Dedifferentiated amniotic fluid mesenchymal stem cell (primary cell): ENCODE results near the gene PML.

Experiments used
- DNase-seq: peaks from one replicate; pipeline ENCODE4 v3.0.0-alpha.2; 2016; ENCODE audit errors: extremely low spot score

PML gene

GRCh38 chr15:73985101-73985873 lies 9.2 kb upstream of the PML start:
- DNase-seq: no peak

GRCh38 chr15:73986055-73986775 lies 8.3 kb upstream of the PML start:
- no peak for DNase-seq

GRCh38 chr15:73986776-73987056 lies 7.8 kb upstream of the PML start:
- DNase-seq: no peak

GRCh38 chr15:73987250-73987649 lies 7.3 kb upstream of the PML start:
- DNase-seq: no peak

- no peak for DNase-seq
Observed at GRCh38 chr15:73987681-73988444, 6.7 kb upstream of the PML start.

- no peak for DNase-seq
Observed at GRCh38 chr15:73988445-73988969, 6.0 kb upstream of the PML start.

- peak; percentile 71 for DNase-seq
Observed at GRCh38 chr15:73989001-73989798, 5.3 kb upstream of the PML start.

GRCh38 chr15:73990250-73991005 lies 4.1 kb upstream of the PML start:
- no peak for DNase-seq

GRCh38 chr15:73991260-73991659 lies 3.3 kb upstream of the PML start:
- DNase-seq: no peak

- peak; percentile 82 for DNase-seq
Observed at GRCh38 chr15:73991726-73992593, 2.6 kb upstream of the PML start, which contains the start of gene STOML1. STOML1 (minus strand) TSS chr15:73992295; CDS start chr15:73992223, 72 bp downstream.

GRCh38 chr15:73992594-73992898 lies 2.0 kb upstream of the PML start:
- no peak for DNase-seq

GRCh38 chr15:73993211-73993994 lies 1.1 kb upstream of the PML start:
- DNase-seq: no peak

- no peak for DNase-seq
Observed at GRCh38 chr15:73994912-73995622, 551 bp downstream of the PML start.

- no peak for DNase-seq
Observed at GRCh38 chr15:73996267-73996666, 1.8 kb downstream of the PML start.

- no peak for DNase-seq
Observed at GRCh38 chr15:73996939-73997338, 2.4 kb downstream of the PML start.

- DNase-seq: no peak
Observed at GRCh38 chr15:73997986-73998385, 3.5 kb downstream of the PML start.

- no peak for DNase-seq
Observed at GRCh38 chr15:74006774-74007639, 12.5 kb downstream of the PML start.
